Trophoblast cell (in vitro differentiated cells and primary cell): ENCODE data around the gene NEURL4.
"Not testable (repeated sequence)": the region's sequence is repeated elsewhere in the genome, so short reads cannot be mapped to it uniquely, and the experiment has no call there.

Source experiments
- DNase-seq, 2 donors: peaks; one replicate each; pipeline ENCODE4 v3.0.0-alpha.2; 2016
- H2AFZ ChIP-seq: 2 replicates; pipeline ENCODE4 v1.6.1; 2013; ENCODE audit warnings: low read length, moderate library complexity, mild to moderate bottlenecking; ENCODE audit not compliant: insufficient read depth, poor library complexity
- H2AK5ac ChIP-seq: 2 replicates; pipeline ENCODE4 v1.6.1; 2013; ENCODE audit warnings: mild to moderate bottlenecking, low read length
- H2BK120ac ChIP-seq: 2 replicates; pipeline ENCODE4 v1.6.1; 2013; ENCODE audit warnings: low read length, mild to moderate bottlenecking, moderate library complexity; ENCODE audit not compliant: insufficient read depth, poor library complexity
- H2BK12ac ChIP-seq: 2 replicates; pipeline ENCODE4 v1.6.1; 2013; ENCODE audit warnings: mild to moderate bottlenecking, low read length, moderate library complexity
- H2BK5ac ChIP-seq: 2 replicates; pipeline ENCODE4 v1.6.1; 2013; ENCODE audit warnings: low read length, low read depth, moderate library complexity, mild to moderate bottlenecking; ENCODE audit not compliant: poor library complexity
- H3K14ac ChIP-seq: 2 replicates; pipeline ENCODE4 v1.6.1; 2013; ENCODE audit warnings: mild to moderate bottlenecking, low read length
- H3K18ac ChIP-seq: 2 replicates; pipeline ENCODE4 v1.6.1; 2013; ENCODE audit warnings: mild to moderate bottlenecking, low read length
- H3K23ac ChIP-seq: 2 replicates; pipeline ENCODE4 v1.6.1; 2013; ENCODE audit warnings: low read length
- H3K27ac ChIP-seq: 2 replicates; pipeline ENCODE4 v1.5.1; 2013; ENCODE audit warnings: low read depth, mild to moderate bottlenecking, inconsistent platforms, low read length, moderate library complexity
- H3K27me3 ChIP-seq: 2 replicates; pipeline ENCODE4 v1.6.1; 2013; ENCODE audit warnings: inconsistent platforms, mild to moderate bottlenecking, low read length, moderate library complexity; ENCODE audit not compliant: insufficient read depth
- H3K36me3 ChIP-seq, 2 experiments: 1 replicate in 1 of 2; 2 replicates in 1 of 2; pipeline ENCODE4 v1.6.1; 2013; ENCODE audit warnings: low read length in 2 of 2, mild to moderate bottlenecking in 2 of 2, moderate library complexity in 1 of 2; ENCODE audit not compliant: insufficient read depth in 2 of 2, control insufficient read depth in 1 of 2
- H3K4ac ChIP-seq: 2 replicates; pipeline ENCODE4 v1.6.1; 2013; ENCODE audit warnings: low read depth, mild to moderate bottlenecking, low read length, moderate library complexity
- H3K4me1 ChIP-seq, 2 experiments: 1 replicate in 1 of 2; 2 replicates in 1 of 2; pipeline ENCODE4 v1.6.1; 2013; ENCODE audit warnings: low read length in 2 of 2, mild to moderate bottlenecking in 2 of 2, moderate library complexity in 1 of 2; ENCODE audit not compliant: insufficient read depth in 2 of 2, control insufficient read depth in 1 of 2
- H3K4me2 ChIP-seq: 2 replicates; pipeline ENCODE4 v1.6.1; 2013; ENCODE audit warnings: inconsistent platforms, mild to moderate bottlenecking, low read length, moderate library complexity
- H3K4me3 ChIP-seq: 2 replicates; pipeline ENCODE4 v1.5.1; 2013; ENCODE audit warnings: mild to moderate bottlenecking, low read depth, low read length, inconsistent platforms
- H3K79me1 ChIP-seq: one replicate; pipeline ENCODE4 v1.6.1; 2013; ENCODE audit warnings: low read length
- H3K79me2 ChIP-seq: 2 replicates; pipeline ENCODE4 v1.6.1; 2013; ENCODE audit warnings: low read length, mild to moderate bottlenecking; ENCODE audit not compliant: control insufficient read depth, insufficient read depth, poor library complexity
- H3K9ac ChIP-seq: 2 replicates; pipeline ENCODE4 v1.6.1; 2013; ENCODE audit warnings: mild to moderate bottlenecking, low read length
- H3K9me3 ChIP-seq: 2 replicates; pipeline ENCODE4 v1.6.1; 2013; ENCODE audit warnings: low read depth, mild to moderate bottlenecking, control low read depth, inconsistent platforms, low read length; ENCODE audit not compliant: insufficient read depth
- H4K12ac ChIP-seq: 2 replicates; pipeline ENCODE4 v1.6.1; 2013; ENCODE audit warnings: low read depth, mild to moderate bottlenecking, low read length, moderate library complexity
- H4K8ac ChIP-seq: 2 replicates; pipeline ENCODE4 v1.6.1; 2013; ENCODE audit warnings: low read depth, mild to moderate bottlenecking, low read length, moderate library complexity
- H4K91ac ChIP-seq: one replicate; pipeline ENCODE4 v1.6.1; 2013; ENCODE audit warnings: low read depth, mild to moderate bottlenecking, low read length, moderate library complexity
- WGBS: extraction: QIAGEN DNeasy Blood & Tissue Kit; methylation state at CpG from one replicate; pipeline ENCODE4 v1.1.7; 2013; ENCODE audit warnings: missing lambda C conversion rate; ENCODE audit not compliant: insufficient read length, insufficient coverage; ENCODE audit errors: extremely low coverage; 5-methylcytosine and 5-hydroxymethylcytosine counted together

Gene NEURL4

DNA sequence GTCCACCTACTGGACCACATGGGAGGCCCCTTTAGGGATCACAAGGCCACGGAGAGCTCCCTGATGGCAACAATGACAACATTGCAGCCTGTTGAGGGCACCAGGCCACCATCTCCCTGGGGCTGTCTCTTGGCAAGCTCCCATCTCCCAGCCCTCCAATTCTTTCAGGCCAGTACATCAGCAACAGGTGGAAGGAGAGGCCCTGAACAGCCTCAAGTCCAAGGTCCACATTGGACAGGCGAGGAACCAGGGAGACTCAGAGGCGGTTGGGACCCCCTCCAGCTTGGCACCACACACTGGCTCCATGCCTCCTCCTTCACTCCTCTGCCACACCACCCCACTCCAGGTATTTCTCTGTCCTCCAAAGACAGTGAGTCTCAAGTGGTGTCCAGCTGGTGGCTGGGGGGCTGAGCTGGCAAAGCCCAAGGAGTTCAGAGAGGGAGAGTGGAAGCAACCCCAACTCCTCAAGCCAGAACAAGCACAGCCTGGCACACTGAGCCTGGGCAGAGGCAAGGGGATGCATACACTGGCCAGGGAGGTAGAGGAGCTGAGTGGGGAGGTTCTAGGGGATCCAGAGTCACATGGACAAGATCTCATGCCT lies 5.9 kb upstream of the NEURL4 start:
- Histone ChIP-seq H4K12ac (no peak overlapping the region), H3K79me2 (peaks cover 2% of the 10 kb centered on the region), H2AK5ac (no peak overlapping the region), H3K14ac (no peak overlapping the region), H3K4me2 (no peak overlapping the region), H3K36me3 (no peaks in the 10 kb centered on the region), H2AFZ (no peak overlapping the region), H3K27me3 (no peaks in the 10 kb centered on the region), H2BK120ac (no peak overlapping the region), H3K23ac (no peak overlapping the region), H3K9ac (no peak overlapping the region), H2BK5ac (no peak overlapping the region), H3K18ac (no peak overlapping the region), H3K4me3 (no peak overlapping the region), H3K79me1 (peaks cover 3% of the 10 kb centered on the region), H4K91ac (no peak overlapping the region), H3K4me1 (peaks cover 4 to 5% of the 10 kb centered on the region in 2 experiments), H3K4ac (no peak overlapping the region), H2BK12ac (no peak overlapping the region), H3K27ac (no peak overlapping the region), H4K8ac (no peak overlapping the region), H3K9me3 (no peaks in the 10 kb centered on the region)
- no peak for DNase-seq
- WGBS = no CpG with 5 or more reads among the region's 3 CpGs

DNA sequence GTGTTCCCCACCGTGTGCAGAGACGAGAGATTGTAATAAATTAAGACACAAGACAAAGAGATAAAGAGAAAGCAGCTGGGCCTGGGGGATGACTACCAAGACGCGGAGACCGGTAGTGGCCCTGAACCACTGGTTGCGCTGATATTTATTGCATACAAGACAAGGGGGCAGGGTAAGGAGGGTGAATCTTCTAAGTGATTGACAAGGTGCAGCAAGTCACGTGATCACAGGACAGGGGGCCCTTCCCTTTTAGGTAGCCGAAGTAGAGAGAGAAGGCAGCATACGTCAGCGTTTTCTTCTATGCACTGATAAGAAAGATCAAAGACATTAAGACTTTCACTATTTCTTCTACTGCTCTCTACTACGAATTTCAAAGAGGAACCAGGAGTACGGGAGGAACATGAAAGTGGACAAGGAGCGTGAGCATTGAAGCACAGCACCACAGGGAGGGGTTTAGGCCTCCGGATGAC lies 3.5 kb upstream of the NEURL4 start:
- H3K4me1 ChIP-seq, H3K27me3 ChIP-seq, H3K4ac ChIP-seq, H4K8ac ChIP-seq, H2AFZ ChIP-seq, H2AK5ac ChIP-seq, H3K9ac ChIP-seq, DNase-seq, H2BK12ac ChIP-seq, H4K12ac ChIP-seq, H2BK5ac ChIP-seq, H3K18ac ChIP-seq, H3K23ac ChIP-seq, H3K79me2 ChIP-seq, H3K9me3 ChIP-seq, H4K91ac ChIP-seq, H3K14ac ChIP-seq, H3K4me3 ChIP-seq, H3K27ac ChIP-seq, H3K36me3 ChIP-seq, H3K4me2 ChIP-seq, H2BK120ac ChIP-seq: not testable (repeated sequence)
- peaks cover 11% of the 10 kb centered on the region for H3K79me1 ChIP-seq
- no CpG with 5 or more reads among the region's 14 CpGs for WGBS

DNA sequence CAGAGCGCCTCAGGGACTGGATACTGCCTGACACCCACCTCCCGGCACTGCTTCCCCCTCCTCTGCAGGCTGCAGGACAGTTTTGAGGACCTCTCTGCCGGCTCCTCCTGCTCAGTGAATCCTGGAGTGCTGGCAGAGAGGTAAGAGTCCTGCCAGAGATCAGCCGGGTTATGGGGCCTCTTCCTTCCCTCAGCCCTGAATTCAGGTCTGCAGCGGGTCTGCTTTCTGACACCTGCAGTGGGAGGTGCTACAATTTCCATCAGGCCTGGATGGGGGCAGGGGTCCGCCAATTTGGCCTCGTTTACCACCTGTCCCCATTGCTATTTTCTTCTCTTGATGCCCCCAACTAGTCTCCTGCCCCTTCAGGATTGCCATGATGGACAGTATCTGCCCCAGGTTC lies 3.0 kb upstream of the NEURL4 start:
- H3K14ac ChIP-seq = no peak overlapping the region
- H3K79me2 ChIP-seq = peaks cover 4% of the 10 kb centered on the region
- no peak overlapping the region for H3K23ac ChIP-seq
- no peak overlapping the region for H2BK12ac ChIP-seq
- no peak overlapping the region for H2BK120ac ChIP-seq
- no peak overlapping the region for H3K4me3 ChIP-seq
- H3K27me3 ChIP-seq = no peaks in the 10 kb centered on the region
- no peak overlapping the region for H2BK5ac ChIP-seq
- H3K4me1 ChIP-seq = peaks cover 4 to 8% of the 10 kb centered on the region in 2 experiments
- H2AK5ac ChIP-seq = no peak overlapping the region
- DNase-seq = no peak
- no peak overlapping the region for H4K91ac ChIP-seq
- H3K36me3 ChIP-seq = peaks cover 0 to under 1% of the 10 kb centered on the region in 2 experiments
- no peak overlapping the region for H4K8ac ChIP-seq
- no peak overlapping the region for H3K4ac ChIP-seq
- H3K27ac ChIP-seq = no peak overlapping the region
- H3K9me3 ChIP-seq = no peaks in the 10 kb centered on the region
- H2AFZ ChIP-seq = no peak overlapping the region
- WGBS = no CpG with 5 or more reads among the region's 7 CpGs
- H3K4me2 ChIP-seq = no peak overlapping the region
- H3K9ac ChIP-seq = no peak overlapping the region
- H3K18ac ChIP-seq = no peak overlapping the region
- H3K79me1 ChIP-seq = peaks cover 11% of the 10 kb centered on the region
- H4K12ac ChIP-seq = no peak overlapping the region

DNA sequence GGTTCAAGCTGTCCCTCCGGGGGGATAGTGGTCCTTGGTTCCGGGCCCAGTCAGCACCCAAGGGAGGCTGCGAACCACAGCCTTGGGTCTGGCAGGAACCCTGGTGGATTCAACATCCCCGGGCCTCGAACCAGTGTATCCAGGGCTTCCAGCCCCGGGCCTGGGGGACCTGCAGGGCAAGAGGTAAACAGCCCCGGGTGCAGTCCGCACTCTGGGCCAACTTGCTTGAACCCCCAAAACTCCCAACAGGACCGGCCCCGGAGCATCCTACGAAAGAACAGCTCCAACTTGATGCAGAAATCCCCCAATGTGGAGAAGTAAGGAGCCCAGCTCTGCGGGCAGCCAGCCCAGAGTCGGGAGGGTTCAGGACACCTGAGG lies 1.5 kb upstream of the NEURL4 start:
- Histone ChIP-seq H3K27ac (no peak overlapping the region), H2BK12ac (peak overlapping the region; percentile 1), H2AK5ac (peak overlapping the region; percentile 67), H3K18ac (peak overlapping the region; percentile 58), H2BK5ac (no peak overlapping the region), H3K4me1 (peaks cover 4 to 8% of the 10 kb centered on the region in 2 experiments), H3K4me2 (peak overlapping the region; percentile 85), H2AFZ (peak overlapping the region; percentile 14), H4K12ac (peak overlapping the region; percentile 88), H4K91ac (peak overlapping the region; percentile 81), H3K4me3 (peak overlapping the region; percentile 19), H3K79me1 (peaks cover 11% of the 10 kb centered on the region), H3K4ac (peak overlapping the region; percentile 35), H3K14ac (peak overlapping the region; percentile 44), H3K23ac (no peak overlapping the region), H3K9ac (peak overlapping the region; percentile 28), H3K79me2 (peaks cover 4% of the 10 kb centered on the region), H3K36me3 (peaks cover 11 to 15% of the 10 kb centered on the region in 2 experiments), H3K9me3 (no peaks in the 10 kb centered on the region), H2BK120ac (peak overlapping the region; percentile 28), H4K8ac (peak overlapping the region; percentile 71), H3K27me3 (no peaks in the 10 kb centered on the region)
- no CpG with 5 or more reads among the region's 13 CpGs for WGBS
- DNase-seq = no peak
